HEK293 (cell line): Measurements from ENCODE around the gene KRTAP12-1.

Source experiments
- CTCF ChIA-PET: fragments of 350-600 bp; formaldehyde crosslinking; extraction: SDS; loops from one replicate; lab custom pipeline; 2021; ENCODE audit warnings: antibody characterized with exemption; lab: Yijun Ruan, JAX
- POLR2A ChIA-PET: fragments of 300-600 bp; formaldehyde crosslinking; extraction: SDS; loops from one replicate; lab custom pipeline; 2020; ENCODE audit warnings: antibody characterized with exemption, inconsistent platforms; lab: Yijun Ruan, JAX
- H3K27ac ChIP-seq: fragments of 200-500 bp; sonication (Bioruptor generic); 2 replicates; pipeline ENCODE4 v1.5.1; 2014; ENCODE audit warnings: low read depth, low read length, control low read depth, inconsistent platforms; ENCODE audit errors: extremely low read depth
- H3K36me3 ChIP-seq, 2 experiments: fragments of 200-500 bp in 1 of 2; sonication (Bioruptor generic) in 1 of 2; 1 replicate in 1 of 2; 2 replicates in 1 of 2; pipeline ENCODE4 v1.5.1; 2014 to 2017; ENCODE audit warnings: inconsistent platforms in 2 of 2, low read length in 2 of 2; ENCODE audit not compliant: control insufficient read depth in 2 of 2, insufficient read depth in 1 of 2
- H3K4me1 ChIP-seq: fragments of 200-500 bp; sonication (Bioruptor generic); 2 replicates; pipeline ENCODE4 v1.5.1; 2014; ENCODE audit warnings: mild to moderate bottlenecking, low read length, inconsistent platforms; ENCODE audit not compliant: control insufficient read depth, insufficient read depth
- H3K4me3 ChIP-seq: 2 replicates; pipeline ENCODE4 v1.5.1; 2011; ENCODE audit warnings: low read depth, mild to moderate bottlenecking, control low read depth, low read length, moderate library complexity
- H3K9me3 ChIP-seq: fragments of 200-500 bp; sonication (Bioruptor generic); 2 replicates; pipeline ENCODE4 v1.5.1; 2014; ENCODE audit warnings: low read depth, low read length, inconsistent platforms; ENCODE audit not compliant: control insufficient read depth, insufficient read depth
- EGR2 ChIP-seq: fragments of 450-650 bp; formaldehyde crosslinking; IDR thresholded peaks from 2 replicates; pipeline ENCODE4 v1.5.1; 2016; ENCODE audit warnings: low read depth, missing biosample characterization, missing genetic modification characterization
- SCRT2 ChIP-seq: fragments of 450-650 bp; formaldehyde crosslinking; IDR thresholded peaks from 2 replicates; pipeline ENCODE4 v1.5.1; 2016; ENCODE audit warnings: missing biosample characterization, missing genetic modification characterization
- SETDB1 ChIP-seq: IDR thresholded peaks from one replicate; pipeline ENCODE4 v1.6.1; 2017; ENCODE audit warnings: mild to moderate bottlenecking, low read length, moderate library complexity, mixed read lengths; ENCODE audit not compliant: insufficient read length
- ZBTB1 ChIP-seq: fragments of 450-650 bp; formaldehyde crosslinking; IDR thresholded peaks from 2 replicates; pipeline ENCODE4 v1.5.1; 2016; ENCODE audit warnings: missing biosample characterization, missing genetic modification characterization
- ZNF157 ChIP-seq: fragments of 450-650 bp; formaldehyde crosslinking; IDR thresholded peaks from 2 replicates; pipeline ENCODE4 v1.5.1; 2016; ENCODE audit warnings: missing biosample characterization, missing genetic modification characterization
- ZNF214 ChIP-seq: fragments of 450-650 bp; formaldehyde crosslinking; IDR thresholded peaks from 2 replicates; pipeline ENCODE4 v1.5.1; 2017; ENCODE audit warnings: missing biosample characterization, mild to moderate bottlenecking, missing genetic modification characterization, borderline replicate concordance
- ZNF266 ChIP-seq: fragments of 450-650 bp; formaldehyde crosslinking; IDR thresholded peaks from 2 replicates; pipeline ENCODE4 v1.5.1; 2016; ENCODE audit warnings: missing biosample characterization, missing genetic modification characterization, low read depth
- ZNF404 ChIP-seq: fragments of 450-650 bp; formaldehyde crosslinking; IDR thresholded peaks from 2 replicates; pipeline ENCODE4 v1.5.1; 2017; ENCODE audit warnings: missing biosample characterization, missing genetic modification characterization
- ZNF544 ChIP-seq: fragments of 450-650 bp; formaldehyde crosslinking; IDR thresholded peaks from 2 replicates; pipeline ENCODE4 v1.5.0; 2017; ENCODE audit warnings: missing biosample characterization, missing genetic modification characterization
- ZNF629 ChIP-seq: fragments of 450-650 bp; formaldehyde crosslinking; IDR thresholded peaks from 2 replicates; pipeline ENCODE4 v1.5.1; 2017; ENCODE audit warnings: missing biosample characterization, missing genetic modification characterization
- ZNF792 ChIP-seq: fragments of 450-650 bp; formaldehyde crosslinking; IDR thresholded peaks from 2 replicates; pipeline ENCODE4 v1.5.1; 2016; ENCODE audit warnings: missing biosample characterization, missing genetic modification characterization
- TF ChIP-seq, protein P1 (sequence below): fragments of 450-650 bp; formaldehyde crosslinking; IDR thresholded peaks from 2 replicates; pipeline ENCODE4 v1.5.1; 2017; ENCODE audit warnings: missing biosample characterization, missing genetic modification characterization
- TF ChIP-seq, protein P2 (sequence below): fragments of 450-650 bp; formaldehyde crosslinking; IDR thresholded peaks from 2 replicates; pipeline ENCODE4 v1.5.1; 2016; ENCODE audit warnings: missing biosample characterization, missing genetic modification characterization
- TF ChIP-seq, protein P3 (sequence below): fragments of 450-650 bp; formaldehyde crosslinking; IDR thresholded peaks from 2 replicates; pipeline ENCODE4 v1.5.1; 2016; ENCODE audit warnings: missing biosample characterization, missing genetic modification characterization

KRTAP12-1 gene, protein sequence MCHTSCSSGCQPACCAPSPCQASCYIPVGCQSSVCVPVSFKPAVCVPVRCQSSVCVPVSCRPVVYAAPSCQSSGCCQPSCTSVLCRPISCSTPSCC

DNA sequence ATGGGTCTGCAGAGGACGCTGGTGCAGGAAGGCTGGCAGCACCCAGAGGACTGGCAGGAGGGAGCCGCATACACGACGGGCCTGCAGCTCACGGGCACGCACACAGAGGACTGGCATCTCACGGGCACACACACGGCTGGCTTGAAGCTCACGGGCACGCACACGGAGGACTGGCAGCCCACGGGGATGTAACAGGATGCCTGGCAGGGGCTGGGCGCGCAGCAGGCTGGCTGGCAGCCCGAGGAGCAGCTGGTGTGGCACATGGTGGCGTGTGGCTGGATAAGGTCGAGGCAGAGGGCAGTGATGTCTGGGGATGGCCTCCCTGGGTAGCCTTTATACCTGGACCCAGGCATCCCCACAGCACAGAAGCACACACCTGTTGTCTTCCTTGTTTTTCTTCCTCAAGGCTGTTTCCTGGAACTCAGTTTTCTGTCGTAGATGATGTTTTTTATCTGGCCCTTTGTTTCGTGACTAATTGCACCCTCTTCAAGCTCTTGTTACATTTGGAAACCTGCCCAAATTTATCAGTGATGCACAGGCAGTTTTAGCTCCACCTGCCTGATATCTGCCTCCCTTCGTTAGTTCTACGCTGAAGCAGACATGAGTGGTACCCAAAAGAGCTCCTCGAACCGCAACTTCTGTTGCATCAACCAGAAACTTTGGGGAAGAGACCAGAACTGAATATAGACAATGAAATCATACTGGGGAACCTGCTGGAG is at the start of gene KRTAP12-1:
KRTAP12-1 (minus strand) TSS at position 303 of the 719 bp plus-strand sequence; CDS start at position 263, 40 bp downstream.
- ChIA-PET POLR2A (no interaction called here), CTCF (interaction anchor here (0.6 to 1.2 kb wide), 4 partner anchors 60 to 560 kb away, joined by 3 to 4 read pairs (median 4); no protein-coding TSS in a partner anchor)
- no peak within 1 kb of the TSS for H3K27ac ChIP-seq
- H3K4me3 ChIP-seq: no peak within 1 kb of the TSS
- no peaks in the 10 kb centered on the region for H3K4me1 ChIP-seq
- no peaks in the 10 kb centered on the region for H3K9me3 ChIP-seq
- TF ChIP-seq ZNF157 (tag by site-specific recombination) (no peak), ZNF214 (no peak), SCRT2 (tag by site-specific recombination) (peak; percentile 66)
- H3K36me3 ChIP-seq: no peaks in the 10 kb centered on the region

DNA sequence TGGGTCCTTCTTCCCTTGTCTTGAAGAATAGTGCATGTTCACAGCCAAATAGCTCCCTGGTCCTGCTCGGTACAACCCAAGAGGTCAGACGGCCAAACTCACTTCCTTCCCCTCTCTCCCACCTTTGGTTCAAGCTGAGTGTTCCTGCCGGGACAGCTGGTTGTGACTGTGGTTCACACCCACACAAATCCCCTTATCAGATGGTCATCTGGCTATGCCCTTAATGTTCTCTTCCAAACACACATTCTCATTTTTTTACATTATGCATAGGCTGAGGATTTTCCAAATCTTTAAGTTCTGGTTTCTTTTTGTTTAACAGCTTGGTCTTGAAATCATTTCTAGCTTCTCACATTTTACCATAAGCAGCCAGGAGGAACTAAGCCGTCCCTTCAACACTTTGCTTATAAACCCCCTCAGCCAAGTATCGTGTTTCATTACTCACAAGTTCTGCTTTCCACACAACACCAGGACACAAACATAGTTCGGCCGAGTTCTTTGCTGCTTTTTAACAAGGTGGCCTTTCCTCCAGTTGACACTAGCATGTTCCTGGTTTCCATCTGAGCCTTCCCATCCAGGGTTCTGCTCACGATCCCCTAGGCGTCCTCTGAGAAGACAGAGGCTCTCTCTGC is 49.1 kb upstream of the KRTAP12-1 start:
- ChIA-PET POLR2A (no interaction called here), CTCF (no interaction called here)
- no peak for TF ChIP-seq ZNF792 (tag by site-specific recombination)
- no peak for TF ChIP-seq ZNF404
- TF ChIP-seq, protein P1, sequence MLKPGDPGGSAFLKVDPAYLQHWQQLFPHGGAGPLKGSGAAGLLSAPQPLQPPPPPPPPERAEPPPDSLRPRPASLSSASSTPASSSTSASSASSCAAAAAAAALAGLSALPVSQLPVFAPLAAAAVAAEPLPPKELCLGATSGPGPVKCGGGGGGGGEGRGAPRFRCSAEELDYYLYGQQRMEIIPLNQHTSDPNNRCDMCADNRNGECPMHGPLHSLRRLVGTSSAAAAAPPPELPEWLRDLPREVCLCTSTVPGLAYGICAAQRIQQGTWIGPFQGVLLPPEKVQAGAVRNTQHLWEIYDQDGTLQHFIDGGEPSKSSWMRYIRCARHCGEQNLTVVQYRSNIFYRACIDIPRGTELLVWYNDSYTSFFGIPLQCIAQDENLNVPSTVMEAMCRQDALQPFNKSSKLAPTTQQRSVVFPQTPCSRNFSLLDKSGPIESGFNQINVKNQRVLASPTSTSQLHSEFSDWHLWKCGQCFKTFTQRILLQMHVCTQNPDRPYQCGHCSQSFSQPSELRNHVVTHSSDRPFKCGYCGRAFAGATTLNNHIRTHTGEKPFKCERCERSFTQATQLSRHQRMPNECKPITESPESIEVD: no peak
- peak; percentile 57 for TF ChIP-seq SETDB1
- TF ChIP-seq, protein P2, sequence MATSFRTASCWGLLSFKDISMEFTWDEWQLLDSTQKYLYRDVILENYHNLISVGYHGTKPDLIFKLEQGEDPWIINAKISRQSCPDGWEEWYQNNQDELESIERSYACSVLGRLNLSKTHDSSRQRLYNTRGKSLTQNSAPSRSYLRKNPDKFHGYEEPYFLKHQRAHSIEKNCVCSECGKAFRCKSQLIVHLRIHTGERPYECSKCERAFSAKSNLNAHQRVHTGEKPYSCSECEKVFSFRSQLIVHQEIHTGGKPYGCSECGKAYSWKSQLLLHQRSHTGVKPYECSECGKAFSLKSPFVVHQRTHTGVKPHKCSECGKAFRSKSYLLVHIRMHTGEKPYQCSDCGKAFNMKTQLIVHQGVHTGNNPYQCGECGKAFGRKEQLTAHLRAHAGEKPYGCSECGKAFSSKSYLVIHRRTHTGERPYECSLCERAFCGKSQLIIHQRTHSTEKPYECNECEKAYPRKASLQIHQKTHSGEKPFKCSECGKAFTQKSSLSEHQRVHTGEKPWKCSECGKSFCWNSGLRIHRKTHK: no peak
- TF ChIP-seq ZNF629: no peak
- no peak for TF ChIP-seq ZBTB1
- TF ChIP-seq ZNF266 (tag by site-specific recombination): no peak
- TF ChIP-seq EGR2 (tag by site-specific recombination): peak; percentile 24; the same call in 1 of the 2 replicates
- TF ChIP-seq, protein P3, sequence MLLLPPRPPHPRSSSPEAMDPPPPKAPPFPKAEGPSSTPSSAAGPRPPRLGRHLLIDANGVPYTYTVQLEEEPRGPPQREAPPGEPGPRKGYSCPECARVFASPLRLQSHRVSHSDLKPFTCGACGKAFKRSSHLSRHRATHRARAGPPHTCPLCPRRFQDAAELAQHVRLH (tag by site-specific recombination): no peak
- Histone ChIP-seq H3K4me3 (no peak overlapping the region), H3K9me3 (no peaks in the 10 kb centered on the region), H3K36me3 (no peaks in the 10 kb centered on the region), H3K4me1 (no peaks in the 10 kb centered on the region), H3K27ac (no peak overlapping the region)

DNA sequence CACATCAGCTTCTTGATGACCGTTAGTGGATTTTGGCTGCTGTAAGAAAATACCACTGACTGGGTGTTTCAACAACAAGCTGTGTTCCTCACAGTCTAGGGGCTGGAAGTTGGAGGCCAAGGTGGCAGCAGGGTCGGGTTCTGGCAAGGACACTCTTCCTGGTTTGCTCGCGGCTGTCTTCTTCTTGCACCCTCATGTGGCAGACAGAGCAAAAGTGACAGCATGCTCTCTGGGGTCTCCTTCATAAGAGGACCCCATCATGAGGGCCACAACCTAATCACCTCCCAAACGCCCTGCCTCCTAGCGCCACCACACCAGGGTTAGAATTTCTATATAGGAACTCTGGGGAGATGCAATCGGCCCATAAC is 48.0 kb upstream of the KRTAP12-1 start:
- H3K4me1 ChIP-seq: no peaks in the 10 kb centered on the region
- H3K9me3 ChIP-seq: no peaks in the 10 kb centered on the region
- CTCF ChIA-PET: no interaction called here
- TF ChIP-seq ZNF629 (no peak), ZNF544 (no peak)
- POLR2A ChIA-PET: no interaction called here
- no peaks in the 10 kb centered on the region for H3K36me3 ChIP-seq
- no peak overlapping the region for H3K4me3 ChIP-seq
- no peak overlapping the region for H3K27ac ChIP-seq
